Measurements from ENCODE around the gene OVOL1. TPM values are rescaled to one million over a fixed set of nuclear protein-coding genes. Genes with fewer than 3 reads are reported as not detected.

OVOL1 gene
- total and polyA plus RNA-seq, 2 of the 8 experiments (the other 6 are each of a cell fraction or from before 2014, with no cell fraction given), result 2.6 to 3.4 TPM

Other genes with a start within 250 kb of the OVOL1 start
- 12.8 and 15.3 TPM in 2 replicates for gene LTBP3, start 228.7 kb upstream of the OVOL1 start, total RNA-seq (2021; fragmentation: NEBNext Ultra II Directional; extraction: Animal tissue kit (Norgen Biotek cat#: 25700))
- 17.8 and 25.2 TPM in 2 replicates for gene LTBP3, start 228.7 kb upstream of the OVOL1 start, polyA plus RNA-seq (2011; rRNA removed)
- 53.4 and 56.1 TPM in 2 replicates for gene ZNRD2, start 216.6 kb upstream of the OVOL1 start, total RNA-seq (2021; fragmentation: NEBNext Ultra II Directional; extraction: Animal tissue kit (Norgen Biotek cat#: 25700))
- gene ZNRD2, start 216.6 kb upstream of the OVOL1 start, polyA plus RNA-seq (2011; rRNA removed), result 125 and 148 TPM in 2 replicates
- 15.8 and 17.6 TPM in 2 replicates for gene FAM89B, start 214.5 kb upstream of the OVOL1 start, total RNA-seq (2021; fragmentation: NEBNext Ultra II Directional; extraction: Animal tissue kit (Norgen Biotek cat#: 25700))
- gene FAM89B, start 214.5 kb upstream of the OVOL1 start, polyA plus RNA-seq (2011; rRNA removed), result 32.4 and 39.2 TPM in 2 replicates
- 6.6 and 7.9 TPM in 2 replicates for gene EHBP1L1, start 211.0 kb upstream of the OVOL1 start, total RNA-seq (2021; fragmentation: NEBNext Ultra II Directional; extraction: Animal tissue kit (Norgen Biotek cat#: 25700))
- 4.3 and 6.2 TPM in 2 replicates for gene EHBP1L1, start 211.0 kb upstream of the OVOL1 start, polyA plus RNA-seq (2011; rRNA removed)
- gene KCNK7, start 191.3 kb upstream of the OVOL1 start, total RNA-seq (2021; fragmentation: NEBNext Ultra II Directional; extraction: Animal tissue kit (Norgen Biotek cat#: 25700)), result 0.42 and 1.0 TPM in 2 replicates
- gene KCNK7, start 191.3 kb upstream of the OVOL1 start, polyA plus RNA-seq (2011; rRNA removed), result 0.74 and 1.4 TPM in 2 replicates
- 44.6 and 48.4 TPM in 2 replicates for gene MAP3K11, start 172.8 kb upstream of the OVOL1 start, total RNA-seq (2021; fragmentation: NEBNext Ultra II Directional; extraction: Animal tissue kit (Norgen Biotek cat#: 25700))
- 30.3 and 45.8 TPM in 2 replicates for gene MAP3K11, start 172.8 kb upstream of the OVOL1 start, polyA plus RNA-seq (2011; rRNA removed)
- 38.8 and 39.4 TPM in 2 replicates for gene PCNX3, start 171.3 kb upstream of the OVOL1 start, total RNA-seq (2021; fragmentation: NEBNext Ultra II Directional; extraction: Animal tissue kit (Norgen Biotek cat#: 25700))
- 27.2 and 45.1 TPM in 2 replicates for gene PCNX3, start 171.3 kb upstream of the OVOL1 start, polyA plus RNA-seq (2011; rRNA removed)
- gene SIPA1, start 149.0 kb upstream of the OVOL1 start, total RNA-seq (2021; fragmentation: NEBNext Ultra II Directional; extraction: Animal tissue kit (Norgen Biotek cat#: 25700)), result 67.5 and 72.2 TPM in 2 replicates
- 35.3 and 59.2 TPM in 2 replicates for gene SIPA1, start 149.0 kb upstream of the OVOL1 start, polyA plus RNA-seq (2011; rRNA removed)
- 25.5 and 27.5 TPM in 2 replicates for gene RELA, start 124.1 kb upstream of the OVOL1 start, total RNA-seq (2021; fragmentation: NEBNext Ultra II Directional; extraction: Animal tissue kit (Norgen Biotek cat#: 25700))
- gene RELA, start 124.1 kb upstream of the OVOL1 start, polyA plus RNA-seq (2011; rRNA removed), result 21.9 and 28.8 TPM in 2 replicates
- 36.4 and 37.4 TPM in 2 replicates for gene KAT5, start 74.8 kb upstream of the OVOL1 start, total RNA-seq (2021; fragmentation: NEBNext Ultra II Directional; extraction: Animal tissue kit (Norgen Biotek cat#: 25700))
- gene KAT5, start 74.8 kb upstream of the OVOL1 start, polyA plus RNA-seq (2011; rRNA removed), result 26.7 and 35.0 TPM in 2 replicates
- 37.9 and 40.2 TPM in 2 replicates for gene RNASEH2C, start 66.3 kb upstream of the OVOL1 start, total RNA-seq (2021; fragmentation: NEBNext Ultra II Directional; extraction: Animal tissue kit (Norgen Biotek cat#: 25700))
- gene RNASEH2C, start 66.3 kb upstream of the OVOL1 start, polyA plus RNA-seq (2011; rRNA removed), result 60.3 and 74.8 TPM in 2 replicates
- gene AP5B1, start 6.1 kb upstream of the OVOL1 start, total RNA-seq (2021; fragmentation: NEBNext Ultra II Directional; extraction: Animal tissue kit (Norgen Biotek cat#: 25700)), result 9.9 and 10.0 TPM in 2 replicates
- gene AP5B1, start 6.1 kb upstream of the OVOL1 start, polyA plus RNA-seq (2011; rRNA removed), result 7.6 and 10.3 TPM in 2 replicates
- 1.1 and 2.2 TPM in 2 replicates for gene SNX32, start 46.9 kb downstream of the OVOL1 start, total RNA-seq (2021; fragmentation: NEBNext Ultra II Directional; extraction: Animal tissue kit (Norgen Biotek cat#: 25700))
- 0.76 and 1.4 TPM in 2 replicates for gene SNX32, start 46.9 kb downstream of the OVOL1 start, polyA plus RNA-seq (2011; rRNA removed)
- gene CFL1, start 71.1 kb downstream of the OVOL1 start, total RNA-seq (2021; fragmentation: NEBNext Ultra II Directional; extraction: Animal tissue kit (Norgen Biotek cat#: 25700)), result 1,252 and 1,270 TPM in 2 replicates
- 1,365 and 1,809 TPM in 2 replicates for gene CFL1, start 71.1 kb downstream of the OVOL1 start, polyA plus RNA-seq (2011; rRNA removed)
- gene MUS81, start 73.4 kb downstream of the OVOL1 start, total RNA-seq (2021; fragmentation: NEBNext Ultra II Directional; extraction: Animal tissue kit (Norgen Biotek cat#: 25700)), result 30.2 and 36.0 TPM in 2 replicates
- gene MUS81, start 73.4 kb downstream of the OVOL1 start, polyA plus RNA-seq (2011; rRNA removed), result 31.5 and 44.1 TPM in 2 replicates
- gene EFEMP2, start 85.7 kb downstream of the OVOL1 start, total RNA-seq (2021; fragmentation: NEBNext Ultra II Directional; extraction: Animal tissue kit (Norgen Biotek cat#: 25700)), result 8.8 and 9.7 TPM in 2 replicates
- 17.2 and 24.2 TPM in 2 replicates for gene EFEMP2, start 85.7 kb downstream of the OVOL1 start, polyA plus RNA-seq (2011; rRNA removed)
- not detected in 2 replicates for gene CTSW, start 92.8 kb downstream of the OVOL1 start, total RNA-seq (2021; fragmentation: NEBNext Ultra II Directional; extraction: Animal tissue kit (Norgen Biotek cat#: 25700))
- gene CTSW, start 92.8 kb downstream of the OVOL1 start, polyA plus RNA-seq (2011; rRNA removed), result not detected in 2 replicates
- gene FIBP, start 101.4 kb downstream of the OVOL1 start, total RNA-seq (2021; fragmentation: NEBNext Ultra II Directional; extraction: Animal tissue kit (Norgen Biotek cat#: 25700)), result 74.3 and 79.9 TPM in 2 replicates
- gene FIBP, start 101.4 kb downstream of the OVOL1 start, polyA plus RNA-seq (2011; rRNA removed), result 173 and 184 TPM in 2 replicates
- gene CCDC85B, start 103.6 kb downstream of the OVOL1 start, total RNA-seq (2021; fragmentation: NEBNext Ultra II Directional; extraction: Animal tissue kit (Norgen Biotek cat#: 25700)), result 30.8 and 33.3 TPM in 2 replicates
- 19.8 and 40.6 TPM in 2 replicates for gene CCDC85B, start 103.6 kb downstream of the OVOL1 start, polyA plus RNA-seq (2011; rRNA removed)
- gene FOSL1, start 113.3 kb downstream of the OVOL1 start, total RNA-seq (2021; fragmentation: NEBNext Ultra II Directional; extraction: Animal tissue kit (Norgen Biotek cat#: 25700)), result 6.3 and 7.5 TPM in 2 replicates
- gene FOSL1, start 113.3 kb downstream of the OVOL1 start, polyA plus RNA-seq (2011; rRNA removed), result 7.2 and 11.6 TPM in 2 replicates
- 24.0 and 24.1 TPM in 2 replicates for gene C11orf68, start 132.0 kb downstream of the OVOL1 start, total RNA-seq (2021; fragmentation: NEBNext Ultra II Directional; extraction: Animal tissue kit (Norgen Biotek cat#: 25700))
- gene C11orf68, start 132.0 kb downstream of the OVOL1 start, polyA plus RNA-seq (2011; rRNA removed), result 51.2 and 68.5 TPM in 2 replicates
- gene DRAP1, start 132.4 kb downstream of the OVOL1 start, total RNA-seq (2021; fragmentation: NEBNext Ultra II Directional; extraction: Animal tissue kit (Norgen Biotek cat#: 25700)), result 98.7 and 108 TPM in 2 replicates
- gene DRAP1, start 132.4 kb downstream of the OVOL1 start, polyA plus RNA-seq (2011; rRNA removed), result 62.5 and 81.2 TPM in 2 replicates
- gene TSGA10IP, start 158.4 kb downstream of the OVOL1 start, total RNA-seq (2021; fragmentation: NEBNext Ultra II Directional; extraction: Animal tissue kit (Norgen Biotek cat#: 25700)), result 1.3 and 1.9 TPM in 2 replicates
- 6.0 and 8.2 TPM in 2 replicates for gene TSGA10IP, start 158.4 kb downstream of the OVOL1 start, polyA plus RNA-seq (2011; rRNA removed)
- gene SART1, start 174.7 kb downstream of the OVOL1 start, total RNA-seq (2021; fragmentation: NEBNext Ultra II Directional; extraction: Animal tissue kit (Norgen Biotek cat#: 25700)), result 46.1 and 48.5 TPM in 2 replicates
- gene SART1, start 174.7 kb downstream of the OVOL1 start, polyA plus RNA-seq (2011; rRNA removed), result 9.7 and 22.4 TPM in 2 replicates
- gene EIF1AD, start 215.1 kb downstream of the OVOL1 start, total RNA-seq (2021; fragmentation: NEBNext Ultra II Directional; extraction: Animal tissue kit (Norgen Biotek cat#: 25700)), result 35.8 and 39.9 TPM in 2 replicates
- gene EIF1AD, start 215.1 kb downstream of the OVOL1 start, polyA plus RNA-seq (2011; rRNA removed), result 29.5 and 32.6 TPM in 2 replicates
- 330 and 345 TPM in 2 replicates for gene BANF1, start 215.4 kb downstream of the OVOL1 start, total RNA-seq (2021; fragmentation: NEBNext Ultra II Directional; extraction: Animal tissue kit (Norgen Biotek cat#: 25700))
- 467 and 516 TPM in 2 replicates for gene BANF1, start 215.4 kb downstream of the OVOL1 start, polyA plus RNA-seq (2011; rRNA removed)
- 1.6 and 1.8 TPM in 2 replicates for gene CST6, start 224.9 kb downstream of the OVOL1 start, total RNA-seq (2021; fragmentation: NEBNext Ultra II Directional; extraction: Animal tissue kit (Norgen Biotek cat#: 25700))
- 7.6 and 8.6 TPM in 2 replicates for gene CST6, start 224.9 kb downstream of the OVOL1 start, polyA plus RNA-seq (2011; rRNA removed)
- gene CATSPER1, start 239.4 kb downstream of the OVOL1 start, total RNA-seq (2021; fragmentation: NEBNext Ultra II Directional; extraction: Animal tissue kit (Norgen Biotek cat#: 25700)), result not detected in 2 replicates
- gene CATSPER1, start 239.4 kb downstream of the OVOL1 start, polyA plus RNA-seq (2011; rRNA removed), result not detected in 2 replicates